H9 (cell line): ENCODE results near the gene GABRE. TPM values are rescaled to one million over a fixed set of nuclear protein-coding genes. Genes with fewer than 3 reads are reported as not detected.

Source experiments
- DNase-seq: peaks from one replicate; pipeline ENCODE4 v3.0.0-alpha.2; 2017
- H2AFZ ChIP-seq: one replicate; pipeline ENCODE4 v1.6.1; 2013; ENCODE audit warnings: mild to moderate bottlenecking, low read length, control low read depth, moderate library complexity
- H2AK5ac ChIP-seq: 2 replicates; pipeline ENCODE4 v1.6.1; 2013; ENCODE audit warnings: low read length, control low read depth, mixed read lengths; ENCODE audit not compliant: insufficient read length
- H2BK120ac ChIP-seq: one replicate; pipeline ENCODE4 v1.6.1; 2013; ENCODE audit warnings: low read depth, mild to moderate bottlenecking, low read length, control low read depth, inconsistent platforms; ENCODE audit not compliant: poor library complexity, severe bottlenecking
- H2BK12ac ChIP-seq: 2 replicates; pipeline ENCODE4 v1.6.1; 2013; ENCODE audit warnings: low read length, control low read depth, mixed read lengths, low read depth; ENCODE audit not compliant: insufficient read length
- H2BK15ac ChIP-seq: 2 replicates; pipeline ENCODE4 v1.6.1; 2013; ENCODE audit warnings: low read depth, low read length, control low read depth
- H2BK20ac ChIP-seq: one replicate; pipeline ENCODE4 v1.6.1; 2013; ENCODE audit warnings: low read depth, mild to moderate bottlenecking, low read length, control low read depth, inconsistent platforms; ENCODE audit not compliant: poor library complexity, severe bottlenecking
- H2BK5ac ChIP-seq: 2 replicates; pipeline ENCODE4 v1.6.1; 2013; ENCODE audit warnings: low read length, control low read depth, mixed read lengths; ENCODE audit not compliant: insufficient read length
- H3K14ac ChIP-seq: 2 replicates; pipeline ENCODE4 v1.6.1; 2013; ENCODE audit warnings: low read length, control low read depth; ENCODE audit not compliant: insufficient read depth
- H3K18ac ChIP-seq: 2 replicates; pipeline ENCODE4 v1.6.1; 2013; ENCODE audit warnings: low read depth, mild to moderate bottlenecking, mixed read lengths, low read length, control low read depth; ENCODE audit not compliant: insufficient read length
- H3K23ac ChIP-seq: 2 replicates; pipeline ENCODE4 v1.6.1; 2013; ENCODE audit warnings: low read length, control low read depth, mixed read lengths, low read depth; ENCODE audit not compliant: insufficient read length
- H3K23me2 ChIP-seq: 2 replicates; pipeline ENCODE4 v1.6.1; 2013; ENCODE audit warnings: low read depth, mild to moderate bottlenecking, mixed read lengths, low read length, control low read depth; ENCODE audit not compliant: insufficient read length, poor library complexity, severe bottlenecking
- H3K27ac ChIP-seq: 2 replicates; pipeline ENCODE4 v1.5.1; 2013; ENCODE audit warnings: low read length, control low read depth, mixed read lengths, low read depth; ENCODE audit not compliant: insufficient read length
- H3K27me3 ChIP-seq: 2 replicates; pipeline ENCODE4 v1.6.1; 2013; ENCODE audit warnings: low read length, control low read depth, inconsistent platforms; ENCODE audit not compliant: insufficient read depth
- H3K4ac ChIP-seq: 2 replicates; pipeline ENCODE4 v1.6.1; 2013; ENCODE audit warnings: low read depth, mild to moderate bottlenecking, control low read depth, inconsistent platforms, low read length, moderate library complexity
- H3K4me1 ChIP-seq: 2 replicates; pipeline ENCODE4 v1.6.1; 2013; ENCODE audit warnings: low read length, control low read depth, inconsistent platforms; ENCODE audit not compliant: insufficient read depth
- H3K4me2 ChIP-seq: 2 replicates; pipeline ENCODE4 v1.6.1; 2013; ENCODE audit warnings: low read length, control low read depth, mixed read lengths; ENCODE audit not compliant: insufficient read length, insufficient read depth
- H3K56ac ChIP-seq: 2 replicates; pipeline ENCODE4 v1.6.1; 2013; ENCODE audit warnings: low read depth, mild to moderate bottlenecking, mixed read lengths, low read length, control low read depth; ENCODE audit not compliant: insufficient read length
- H3K79me1 ChIP-seq: 2 replicates; pipeline ENCODE4 v1.6.1; 2013; ENCODE audit warnings: low read depth, mild to moderate bottlenecking, moderate library complexity, low read length, control low read depth, inconsistent platforms; ENCODE audit not compliant: insufficient read depth, poor library complexity, severe bottlenecking
- H3K79me2 ChIP-seq: 2 replicates; pipeline ENCODE4 v1.6.1; 2013; ENCODE audit warnings: low read length, control low read depth, inconsistent platforms; ENCODE audit not compliant: insufficient read depth
- H3K9ac ChIP-seq: 2 replicates; pipeline ENCODE4 v1.6.1; 2013; ENCODE audit warnings: low read length, control low read depth, mixed read lengths; ENCODE audit not compliant: insufficient read length; ENCODE audit errors: extremely low read depth
- H3K9me3 ChIP-seq: one replicate; pipeline ENCODE4 v1.6.1; 2013; ENCODE audit warnings: low read depth, low read length, inconsistent platforms; ENCODE audit not compliant: control insufficient read depth
- H3T11ph ChIP-seq: one replicate; pipeline ENCODE4 v1.6.1; 2013; ENCODE audit warnings: mild to moderate bottlenecking, low read length, control low read depth, inconsistent platforms
- H4K20me1 ChIP-seq: one replicate; pipeline ENCODE4 v1.6.1; 2013; ENCODE audit not compliant: control insufficient read depth, insufficient read length, insufficient read depth
- H4K5ac ChIP-seq: 2 replicates; pipeline ENCODE4 v1.6.1; 2013; ENCODE audit warnings: low read depth, mild to moderate bottlenecking, mixed read lengths, low read length, control low read depth; ENCODE audit not compliant: insufficient read length
- H4K8ac ChIP-seq: replicated peaks from 2 replicates; pipeline ENCODE4 v1.6.1; 2013; ENCODE audit warnings: low read length, control low read depth, mixed read lengths, low read depth; ENCODE audit not compliant: insufficient read length
- H4K91ac ChIP-seq: 2 replicates; pipeline ENCODE4 v1.6.1; 2013; ENCODE audit warnings: low read depth, mild to moderate bottlenecking, moderate library complexity, mixed read lengths, low read length, control low read depth; ENCODE audit not compliant: insufficient read length
- H3K27ac Mint-ChIP-seq, 3 experiments: 2 replicates in 2 of 3; 3 replicates in 1 of 3; pipeline ENCODE4 v1.8.0; 2020 to 2021; ENCODE audit warnings: mixed read lengths in 3 of 3, mild to moderate bottlenecking in 1 of 3, moderate library complexity in 1 of 3
- H3K27me3 Mint-ChIP-seq: 2 replicates; pipeline ENCODE4 v1.8.0; 2021; ENCODE audit warnings: low read depth, mild to moderate bottlenecking, moderate library complexity, mixed read lengths
- H3K36me3 Mint-ChIP-seq, 3 experiments: 2 replicates in 2 of 3; 3 replicates in 1 of 3; pipeline ENCODE4 v1.8.0; 2020 to 2021; ENCODE audit warnings: low read depth in 3 of 3, mixed read lengths in 3 of 3; ENCODE audit not compliant: insufficient read depth in 1 of 3
- H3K4me1 Mint-ChIP-seq, 2 experiments: 2 replicates each; pipeline ENCODE4 v1.8.0; 2020; ENCODE audit warnings: mixed read lengths in 2 of 2
- H3K4me3 Mint-ChIP-seq, 2 experiments: 2 replicates in 1 of 2; 3 replicates in 1 of 2; pipeline ENCODE4 v1.8.0; 2020 to 2021; ENCODE audit warnings: mild to moderate bottlenecking in 2 of 2, mixed read lengths in 2 of 2, moderate library complexity in 1 of 2
- H3K9me3 Mint-ChIP-seq, 2 experiments: 2 replicates in 1 of 2; 3 replicates in 1 of 2; pipeline ENCODE4 v1.8.0; 2020; ENCODE audit warnings: mild to moderate bottlenecking in 2 of 2, mixed read lengths in 2 of 2, moderate library complexity in 1 of 2
- CTCF ChIP-seq: fragments of 200-600 bp; sonication (generic); conservative IDR thresholded peaks from 3 replicates; pipeline ENCODE4 v1.8.0; 2021; ENCODE audit warnings: antibody characterized with exemption, mild to moderate bottlenecking
- WGBS: extraction: QIAGEN DNeasy Blood & Tissue Kit; methylation state at CpG from one replicate; pipeline ENCODE4 v1.1.7; 2013; ENCODE audit warnings: missing lambda C conversion rate, low lambda C conversion rate, mixed read lengths; ENCODE audit not compliant: insufficient read length; ENCODE audit errors: extremely low coverage; 5-methylcytosine and 5-hydroxymethylcytosine counted together
- total RNA-seq: library from RNA; stranded (reverse); gene quantifications from 2 replicates; pipeline ENCODE4 v1.2.1, GENCODE V29; 2021

GABRE gene
- total RNA-seq, 1 experiment from 2014 or later: 1.8 TPM

- no peak for DNase-seq
- Mint-ChIP-seq H3K27ac (no peak within 1 kb of the TSS), H3K36me3 (no peaks in the 10 kb centered on the region), H3K27me3 (0 out of 2 replicates have a peak, but pooled peaks cover 2% of the 10 kb centered on the region), H3K4me3 (no peak within 1 kb of the TSS), H3K9me3 (peaks cover 21 to 38% of the 10 kb centered on the region in 2 experiments), H3K4me1 (no peaks in the 10 kb centered on the region)
- Histone ChIP-seq H4K8ac (no peak within 1 kb of the TSS), H3K4me1 (no peaks in the 10 kb centered on the region), H2BK5ac (no peak within 1 kb of the TSS), H3K79me2 (no peaks in the 10 kb centered on the region), H4K5ac (no peak within 1 kb of the TSS), H3K14ac (no peak within 1 kb of the TSS), H2BK20ac (no peak within 1 kb of the TSS), H3K23ac (no peak within 1 kb of the TSS), H3K18ac (no peak within 1 kb of the TSS), H4K20me1 (no peaks in the 10 kb centered on the region), H2BK120ac (no peak within 1 kb of the TSS), H2AK5ac (no peak within 1 kb of the TSS), H2AFZ (no peak within 1 kb of the TSS), H3K56ac (no peak within 1 kb of the TSS), H2BK12ac (no peak within 1 kb of the TSS), H3K4me2 (no peak within 1 kb of the TSS), H3K23me2 (no peaks in the 10 kb centered on the region), H2BK15ac (no peak within 1 kb of the TSS), H3K9me3 (peaks cover 6% of the 10 kb centered on the region), H3K4ac (no peak within 1 kb of the TSS), H3K27ac (no peak within 1 kb of the TSS), H3K9ac (no peak within 1 kb of the TSS), H3T11ph (no peak within 1 kb of the TSS), H4K91ac (no peak within 1 kb of the TSS), H3K79me1 (no peaks in the 10 kb centered on the region), H3K27me3 (no peaks in the 10 kb centered on the region)
- WGBS: no CpG with 5 or more reads among the region's 11 CpGs
- no peak for TF ChIP-seq CTCF
These were observed 61.7 kb downstream of the GABRE start, which contains the start of gene MAGEA4 for GRCh38 chrX:151912780-151913179. MAGEA4 (plus strand) TSS chrX:151912889; CDS start chrX:151923665, 10,776 bp downstream.
